HepG2 (cell line): ENCODE data around the gene TRAPPC3. TPM values are rescaled to one million over a fixed set of nuclear protein-coding genes. Genes with fewer than 3 reads are reported as not detected.

Source experiments
- ATAC-seq: fragments of 200-7000 bp; cut with Tn5 transposase; 3 replicates; pipeline ENCODE4 v1.9.1; 2020; ENCODE audit warnings: mild to moderate bottlenecking, moderate library complexity
- BruUV-seq: library from RNA; stranded (reverse); fragments of 400-500 nt; replicated peaks from 2 replicates; lab custom pipeline; 2021; lab: Mats Ljungman, UMichigan
- CTCF ChIA-PET: fragments of 300-600 bp; formaldehyde crosslinking; extraction: SDS; loops from one replicate; lab custom pipeline; 2021; ENCODE audit warnings: low total read pairs, inconsistent platforms, low intra/inter-chr PET ratio; lab: Yijun Ruan, JAX
- POLR2A ChIA-PET: fragments of 350-600 bp; sonication (Branson Sonifier 250); formaldehyde crosslinking; loops from one replicate; lab custom pipeline; 2020; ENCODE audit warnings: antibody characterized with exemption, inconsistent platforms; lab: Yijun Ruan, JAX
- DNase-seq: peaks from one replicate; pipeline ENCODE4 v3.0.0-alpha.2; 2015; ENCODE audit warnings: low spot score
- FAIRE-seq: peaks from 3 replicates; lab custom pipeline; 2011; peaks lifted over from hg19 to GRCh38; lab: Jason Lieb, UNC
- H2AFZ ChIP-seq: one replicate; pipeline ENCODE4 v1.6.1; 2011; ENCODE audit warnings: low read length, inconsistent platforms
- H3K27ac ChIP-seq: fragments of 300-600 bp; 3 replicates; pipeline ENCODE4 v1.8.0; 2011; ENCODE audit warnings: mixed run types, mild to moderate bottlenecking, mixed read lengths, low read length, inconsistent platforms; ENCODE audit not compliant: insufficient read depth; ENCODE audit errors: extremely low read length
- H3K27me3 ChIP-seq, 2 experiments: fragments of 200-600 bp in 1 of 2; 2 replicates in 1 of 2; 3 replicates in 1 of 2; pipeline versions ENCODE4 v1.6.0 to v1.8.0; 2011; ENCODE audit warnings: low read length in 2 of 2, mild to moderate bottlenecking in 2 of 2, moderate library complexity in 2 of 2, inconsistent platforms in 1 of 2; ENCODE audit not compliant: insufficient read depth in 2 of 2, control insufficient read depth in 1 of 2
- H3K36me3 ChIP-seq, 2 experiments: fragments of 200-600 bp in 1 of 2; replicated peaks in 1 of 2; 2 replicates in 1 of 2; 3 replicates in 1 of 2; pipeline versions ENCODE4 v1.5.1 to v1.8.0; 2011; ENCODE audit warnings: low read length in 2 of 2, inconsistent platforms in 1 of 2; ENCODE audit not compliant: insufficient read depth in 2 of 2, control insufficient read depth in 1 of 2
- H3K4me1 ChIP-seq: 2 replicates; pipeline ENCODE4 v1.5.1; 2012; ENCODE audit warnings: low read length, inconsistent platforms; ENCODE audit not compliant: insufficient read depth
- H3K4me2 ChIP-seq: 2 replicates; pipeline ENCODE4 v1.6.0; 2011; ENCODE audit warnings: low read depth, low read length, inconsistent platforms
- H3K4me3 ChIP-seq, 3 experiments: fragments of 200-600 bp in 1 of 3; sonication (generic), shearing (Covaris generic) in 1 of 3; replicated peaks in 1 of 3; 2 replicates each; pipeline ENCODE4 v1.5.1; 2011 to 2016; ENCODE audit warnings: low read length in 3 of 3, inconsistent platforms in 2 of 3, low read depth in 2 of 3, mild to moderate bottlenecking in 2 of 3, control low read depth in 1 of 3, mixed read lengths in 1 of 3; ENCODE audit not compliant: insufficient read depth in 1 of 3
- H3K79me2 ChIP-seq: one replicate; pipeline ENCODE4 v1.6.1; 2011; ENCODE audit warnings: low read length, inconsistent platforms; ENCODE audit not compliant: insufficient read depth
- H3K9ac ChIP-seq: 2 replicates; pipeline ENCODE4 v1.6.0; 2011; ENCODE audit warnings: mild to moderate bottlenecking, low read depth, low read length, inconsistent platforms; ENCODE audit not compliant: insufficient read depth
- H3K9me3 ChIP-seq: 2 replicates; pipeline ENCODE4 v1.5.1; 2012; ENCODE audit warnings: mild to moderate bottlenecking, low read length
- H4K20me1 ChIP-seq: 2 replicates; pipeline ENCODE4 v1.6.0; 2011; ENCODE audit warnings: inconsistent platforms, mild to moderate bottlenecking, low read length, moderate library complexity; ENCODE audit not compliant: insufficient read depth
- CBX5 ChIP-seq: sonication (generic); formaldehyde crosslinking; IDR thresholded peaks from 2 replicates; pipeline ENCODE4 v1.4.0; 2020; ENCODE audit warnings: missing genetic modification reagents, borderline replicate concordance
- CCDC6 ChIP-seq: sonication (generic); formaldehyde crosslinking; IDR thresholded peaks from 2 replicates; pipeline ENCODE4 v1.8.1; 2022; ENCODE audit warnings: mild to moderate bottlenecking, missing genetic modification reagents, moderate library complexity
- EZH2 ChIP-seq: conservative IDR thresholded peaks from 2 replicates; pipeline ENCODE4 v1.6.1; 2012; ENCODE audit warnings: mild to moderate bottlenecking, low read depth, low read length, moderate library complexity
- KDM1A ChIP-seq: IDR thresholded peaks from 2 replicates; pipeline ENCODE4 v1.6.1; 2016; ENCODE audit warnings: missing compliant biosample characterization
- LBX2 ChIP-seq: sonication (generic); formaldehyde crosslinking; IDR thresholded peaks from 2 replicates; pipeline ENCODE4 v1.5.0; 2020; ENCODE audit warnings: missing genetic modification reagents, mild to moderate bottlenecking, borderline replicate concordance
- NAIF1 ChIP-seq: sonication (generic); formaldehyde crosslinking; IDR thresholded peaks from 2 replicates; pipeline ENCODE4 v1.5.0; 2020; ENCODE audit warnings: mild to moderate bottlenecking, missing genetic modification reagents, borderline replicate concordance
- SP140L ChIP-seq: sonication (generic); formaldehyde crosslinking; IDR thresholded peaks from 2 replicates; pipeline ENCODE4 v1.4.0; 2020; ENCODE audit warnings: missing genetic modification reagents, borderline replicate concordance
- SSRP1 ChIP-seq: IDR thresholded peaks from 2 replicates; pipeline ENCODE4 v1.6.1; 2016; ENCODE audit warnings: control low read depth
- ZBTB34 ChIP-seq: sonication (generic); formaldehyde crosslinking; IDR thresholded peaks from 2 replicates; pipeline ENCODE4 v1.8.0; 2022; ENCODE audit warnings: mild to moderate bottlenecking, missing genetic modification reagents
- ZFP91 ChIP-seq: sonication (generic); formaldehyde crosslinking; IDR thresholded peaks from 2 replicates; pipeline ENCODE4 v1.9.0; 2022; ENCODE audit warnings: missing genetic modification reagents, mild to moderate bottlenecking, borderline replicate concordance
- ZNF124 ChIP-seq: sonication (generic); formaldehyde crosslinking; IDR thresholded peaks from 2 replicates; pipeline ENCODE4 v1.4.0; 2020; ENCODE audit warnings: missing genetic modification reagents
- ZNF263 ChIP-seq: sonication (generic); formaldehyde crosslinking; IDR thresholded peaks from 2 replicates; pipeline ENCODE4 v1.4.0; 2020; ENCODE audit warnings: missing genetic modification reagents
- ZSCAN22 ChIP-seq: sonication (generic); formaldehyde crosslinking; IDR thresholded peaks from 2 replicates; pipeline ENCODE4 v1.4.0; 2020; ENCODE audit warnings: mild to moderate bottlenecking, missing genetic modification reagents
- ZUFSP ChIP-seq: sonication (generic); formaldehyde crosslinking; IDR thresholded peaks from 2 replicates; pipeline ENCODE4 v1.9.0; 2021; ENCODE audit warnings: missing genetic modification reagents, mild to moderate bottlenecking, borderline replicate concordance
- WGBS: methylation state at CpG from one replicate; pipeline ENCODE4 v1.1.6; 2017; ENCODE audit warnings: low lambda C conversion rate; 5-methylcytosine and 5-hydroxymethylcytosine counted together
- in situ Hi-C: cut with HindIII; loops from 2 replicates; pipeline ENCODE4 v1.10.0; 2017; ENCODE audit warnings: low pct_unique_long_range_greater_than_20kb; ENCODE audit not compliant: extremely low pct_ligation_motif_present
- intact Hi-C: fragments of 100-400 bp; cut with micrococcal nuclease; formaldehyde crosslinking; loops from one replicate; pipeline ENCODE4 v1.10.0; 2022; ENCODE audit not compliant: unreplicated experiment
- polyA plus RNA-seq, 8 experiments: library from polyadenylated mRNA; depleted of rRNA in 3 of 8; stranded (reverse) in 7 of 8; unstranded in 1 of 8; fragments of >200 nt; fragmentation: Illumina TruSeq in 4 of 8; extraction: Trizol in 4 of 8; gene quantifications; 2 replicates each; pipeline versions ENCODE4 v1.2.1 to v1.2.3, GENCODE V29; 2011 to 2016; ENCODE audit warnings: low read depth in 4 of 8, missing spikeins in 1 of 8, mixed read lengths in 1 of 8; ENCODE audit not compliant: insufficient read depth in 1 of 8
- total RNA-seq, 5 experiments: library from RNA; depleted of rRNA; stranded (reverse); fragments of >200 nt; fragmentation: Illumina TruSeq; extraction: Trizol; gene quantifications; 2 replicates each; pipeline ENCODE4 v1.2.3, GENCODE V29; 2016; ENCODE audit warnings: low read depth in 1 of 5

The TRAPPC3 gene
- total and polyA plus RNA-seq, 2 of the 13 experiments (the other 11 are each of a cell fraction or from before 2014, with no cell fraction given): 53.7 to 62.4 TPM

GRCh38 chr1:36166938-36167905 lies 17.9 kb upstream of the TRAPPC3 start (continued):
- TF ChIP-seq EZH2: no peak
- TF ChIP-seq CBX5 (CRISPR knock-in tag): no peak
- TF ChIP-seq ZFP91: no peak
- no peak for TF ChIP-seq ZNF124 (CRISPR knock-in tag)
- TF ChIP-seq, all 625 proteins: peak for 0

- no peak for FAIRE-seq
- H3K27me3 ChIP-seq: no peaks in the 10 kb centered on the region
- H3K9ac ChIP-seq: no peak overlapping the region
- H4K20me1 ChIP-seq: no peaks in the 10 kb centered on the region
- DNase-seq: no peak
- no peak overlapping the region for H3K27ac ChIP-seq
- POLR2A ChIA-PET: no interaction called here
- H3K36me3 ChIP-seq: peaks cover 0 to 4% of the 10 kb centered on the region in 2 experiments; a peak in 2 of 5 replicates
- no peaks in the 10 kb centered on the region for H3K79me2 ChIP-seq
- CTCF ChIA-PET: no interaction called here
- in situ Hi-C loops: no loop called here
- no peak overlapping the region for H2AFZ ChIP-seq
- no peak overlapping the region for H3K4me2 ChIP-seq
- WGBS: 80% methylated on average over 4 of the region's 4 CpGs
- intact Hi-C loops: no loop called here
- no TSS peak for BruUV-seq
- H3K4me3 ChIP-seq: no peak overlapping the region
- TF ChIP-seq SSRP1: no peak
- no peak for TF ChIP-seq ZUFSP (CRISPR knock-in tag)
- TF ChIP-seq ZSCAN22 (CRISPR knock-in tag): no peak
- no peak for TF ChIP-seq CCDC6
- TF ChIP-seq ZNF263: no peak
- no peak for TF ChIP-seq ZBTB34 (CRISPR knock-in tag)
- no peak for TF ChIP-seq SP140L (CRISPR knock-in tag)
- no peak for TF ChIP-seq KDM1A (CRISPR knock-in tag)
- no peak for TF ChIP-seq LBX2 (CRISPR knock-in tag)
- TF ChIP-seq NAIF1 (CRISPR knock-in tag): no peak
- no peaks in the 10 kb centered on the region for H3K9me3 ChIP-seq
- ATAC-seq: no peak
- H3K4me1 ChIP-seq: peaks cover 10% of the 10 kb centered on the region
These were observed 16.9 kb upstream of the TRAPPC3 start for GRCh38 chr1:36166136-36166535.
